Tibial nerve (tissue), 4 donors: Measurements from ENCODE around the gene WDR18. TPM values are rescaled to one million over a fixed set of nuclear protein-coding genes. Genes with fewer than 3 reads are reported as not detected.

ENCODE experiments used
- DNase-seq, 2 donors: peaks; one replicate each; pipeline ENCODE4 v3.0.0-alpha.2; 2019; ENCODE audit warnings: low spot score in 2 of 2
- H3K27ac ChIP-seq, 4 donors: fragments of 200-600 bp; sonication (generic) in 3 of 4; one replicate each; pipeline ENCODE4 v1.5.1; 2017 to 2019; ENCODE audit warnings: mild to moderate bottlenecking in 1 of 4
- H3K27me3 ChIP-seq, 2 donors: fragments of 200-600 bp; sonication (generic) in 1 of 2; one replicate each; pipeline versions ENCODE4 v1.5.1 to v1.6.0; 2017 to 2019
- H3K36me3 ChIP-seq, 3 donors: fragments of 200-600 bp; sonication (generic); one replicate each; pipeline ENCODE4 v1.5.1; 2018 to 2019
- H3K4me1 ChIP-seq, 4 donors: fragments of 200-600 bp; sonication (generic) in 3 of 4; one replicate each; pipeline ENCODE4 v1.5.1; 2017 to 2019
- H3K4me3 ChIP-seq, 4 donors: fragments of 200-600 bp; sonication (generic) in 3 of 4; one replicate each; pipeline ENCODE4 v1.5.1; 2017 to 2019; ENCODE audit warnings: mild to moderate bottlenecking in 1 of 4, moderate library complexity in 1 of 4
- H3K9me3 ChIP-seq, 4 donors: fragments of 200-600 bp; sonication (generic) in 3 of 4; one replicate each; pipeline ENCODE4 v1.5.1; 2017 to 2019
- CTCF ChIP-seq, 5 experiments: fragments of 200-600 bp in 3 of 5; fragments of 450-650 bp in 2 of 5; sonication (generic) in 3 of 5; IDR thresholded peaks; one replicate each; pipeline ENCODE4 v1.5.1; 2016 to 2019; ENCODE audit warnings: antibody characterized with exemption in 5 of 5, mild to moderate bottlenecking in 3 of 5, moderate library complexity in 2 of 5
- EP300 ChIP-seq, 2 donors: sonication (generic); formaldehyde crosslinking; IDR thresholded peaks; one replicate each; pipeline ENCODE4 v1.6.1; 2017; ENCODE audit warnings: antibody characterized with exemption in 2 of 2, mild to moderate bottlenecking in 1 of 2
- POLR2A ChIP-seq, 2 donors: fragments of 450-650 bp; IDR thresholded peaks; one replicate each; pipeline ENCODE4 v1.6.1; 2017; ENCODE audit warnings: antibody characterized with exemption in 2 of 2, mild to moderate bottlenecking in 2 of 2, moderate library complexity in 2 of 2
- WGBS, 2 donors: methylation state at CpG; one replicate each; pipeline ENCODE4 v1.1.5; 2018; 5-methylcytosine and 5-hydroxymethylcytosine counted together
- total RNA-seq, 4 donors: library from RNA; depleted of rRNA; stranded (reverse); fragments of >200 nt; gene quantifications; one replicate each; pipeline ENCODE4 v1.1.0, GENCODE V29; 2016

The WDR18 gene
- total RNA-seq, 4 donors from 2014 or later: 23.3 to 90.6 (median 52.8) TPM

- Histone ChIP-seq H3K27ac (no peak overlapping the region), H3K27me3 (no peaks in the 10 kb centered on the region), H3K4me3 (no peak overlapping the region), H3K9me3 (peaks cover 0 to 14% (median 3%) of the 10 kb centered on the region in 4 donors), H3K4me1 (no peaks in the 10 kb centered on the region), H3K36me3 (peaks cover 0 to 27% (median 5%) of the 10 kb centered on the region in 3 donors)
- TF ChIP-seq CTCF (IDR thresholded peaks at IDR 0.05) (no peak), EP300 (IDR thresholded peaks at IDR 0.05) (no peak), POLR2A (IDR thresholded peaks at IDR 0.05) (no peak)
- no peak for DNase-seq
- WGBS, 2 donors: 63 to 78% methylated on average over 23 to 30 of the region's 37 CpGs
Observed at GRCh38 chr19:974564-975257, 9.4 kb upstream of the WDR18 start.

GRCh38 chr19:976476-976875 lies 7.7 kb upstream of the WDR18 start:
- H3K9me3 ChIP-seq: peaks cover 0 to 4% (median 0%) of the 10 kb centered on the region in 4 donors
- no peak overlapping the region for H3K27ac ChIP-seq
- H3K4me3 ChIP-seq: no peak overlapping the region
- H3K36me3 ChIP-seq: peaks cover 0 to 9% (median 5%) of the 10 kb centered on the region in 3 donors
- no peak for DNase-seq
- H3K4me1 ChIP-seq: peaks cover 0 to 9% (median 0%) of the 10 kb centered on the region in 4 donors
- 60 to 83% methylated on average over 9 to 10 of the region's 10 CpGs for WGBS, 2 donors
- no peaks in the 10 kb centered on the region for H3K27me3 ChIP-seq
- TF ChIP-seq POLR2A (IDR thresholded peaks at IDR 0.05): no peak
- TF ChIP-seq EP300 (IDR thresholded peaks at IDR 0.05): no peak

DNA sequence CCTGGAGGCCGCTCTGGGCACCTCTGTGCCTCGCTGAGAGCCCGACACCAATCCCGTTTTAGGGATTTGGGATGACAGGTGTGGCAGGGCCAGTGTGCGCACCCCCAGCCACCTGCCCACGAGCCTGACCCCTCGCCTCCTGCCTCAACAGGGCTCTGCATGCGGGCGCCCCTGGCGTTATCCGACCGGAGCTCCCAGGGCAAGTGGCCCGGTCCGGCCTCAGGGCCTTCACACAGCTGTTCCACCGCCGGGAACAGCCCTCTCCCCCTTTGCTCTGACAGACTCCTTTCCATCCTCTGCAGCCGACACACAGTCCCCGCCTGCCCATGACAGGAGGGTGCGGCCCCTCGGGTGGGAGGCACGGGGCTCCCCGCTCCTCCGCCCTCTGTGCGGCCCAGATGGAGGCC lies 7.1 kb upstream of the WDR18 start:
- peaks cover 0 to 9% (median 0%) of the 10 kb centered on the region in 4 donors for H3K4me1 ChIP-seq
- no peak for TF ChIP-seq CTCF (IDR thresholded peaks at IDR 0.05)
- no peak for TF ChIP-seq EP300 (IDR thresholded peaks at IDR 0.05)
- TF ChIP-seq POLR2A (IDR thresholded peaks at IDR 0.05): no peak
- no peaks in the 10 kb centered on the region for H3K27me3 ChIP-seq
- peaks cover 0 to 3% (median 1%) of the 10 kb centered on the region in 3 donors for H3K36me3 ChIP-seq
- H3K4me3 ChIP-seq: no peak overlapping the region
- H3K9me3 ChIP-seq: no peaks in the 10 kb centered on the region
- no peak overlapping the region for H3K27ac ChIP-seq
- DNase-seq: no peak
- WGBS, 2 donors: 74 to 77% methylated on average over 15 to 20 of the region's 24 CpGs

- H3K36me3 ChIP-seq: no peaks in the 10 kb centered on the region
- H3K9me3 ChIP-seq: no peaks in the 10 kb centered on the region
- no peak for DNase-seq
- peaks cover 0 to 28% (median 13%) of the 10 kb centered on the region in 4 donors for H3K4me1 ChIP-seq
- WGBS, 2 donors: 57 to 67% methylated on average over 11 to 12 of the region's 19 CpGs
- TF ChIP-seq POLR2A (IDR thresholded peaks at IDR 0.05) (no peak), CTCF (IDR thresholded peaks at IDR 0.05) (no peak), EP300 (IDR thresholded peaks at IDR 0.05) (no peak)
- no peak overlapping the region for H3K4me3 ChIP-seq
- no peaks in the 10 kb centered on the region for H3K27me3 ChIP-seq
- H3K27ac ChIP-seq: no peak overlapping the region
Observed at GRCh38 chr19:979318-979741, 4.8 kb upstream of the WDR18 start.

DNA sequence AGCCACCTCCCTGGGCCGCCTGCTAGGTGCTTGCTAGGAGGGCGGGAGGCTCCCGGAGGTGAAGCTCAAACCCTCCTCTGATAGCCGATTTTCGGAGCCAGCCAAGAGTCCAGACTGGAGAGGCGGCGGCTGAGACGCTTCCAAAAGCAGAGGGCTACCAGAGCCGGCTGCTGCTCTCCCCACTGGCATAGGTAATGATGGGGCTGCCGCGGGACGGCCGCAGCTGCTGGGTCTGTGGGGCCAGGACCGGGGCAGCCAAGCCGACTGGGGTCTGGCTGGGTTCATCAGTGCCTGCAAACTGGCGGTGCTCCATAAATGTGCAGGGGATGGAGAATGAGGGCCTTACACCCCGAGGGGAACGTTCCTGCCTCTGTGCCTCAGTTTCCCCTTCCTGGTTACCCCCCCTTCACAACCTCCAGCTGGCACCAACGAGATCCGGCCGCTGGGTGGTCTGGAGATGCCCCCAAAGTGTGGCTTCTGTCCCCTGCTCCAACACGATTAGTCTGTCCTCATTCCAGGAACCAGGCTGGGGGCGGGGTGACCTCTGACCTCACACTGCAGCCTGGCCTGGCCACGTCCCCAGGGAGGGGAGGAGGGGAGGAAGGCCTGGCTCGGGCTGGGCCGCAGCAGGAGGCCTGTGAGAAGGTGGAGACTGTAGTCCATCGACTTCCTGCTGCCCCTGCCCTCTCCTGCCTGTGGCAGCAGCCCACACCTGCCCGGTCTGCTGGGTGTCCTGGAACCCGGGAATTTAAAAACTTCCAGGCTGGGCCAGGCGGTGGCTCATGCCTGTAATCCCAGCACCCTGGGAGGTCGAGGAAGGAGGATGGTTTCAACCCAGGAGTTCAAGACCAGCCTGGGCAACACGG lies 3.8 kb upstream of the WDR18 start:
- no peak overlapping the region for H3K4me3 ChIP-seq
- H3K9me3 ChIP-seq: no peaks in the 10 kb centered on the region
- TF ChIP-seq EP300 (IDR thresholded peaks at IDR 0.05) (no peak), CTCF (IDR thresholded peaks at IDR 0.05) (no peak), POLR2A (IDR thresholded peaks at IDR 0.05) (no peak)
- H3K4me1 ChIP-seq: peaks cover 0 to 37% (median 21%) of the 10 kb centered on the region in 4 donors
- H3K27me3 ChIP-seq: no peaks in the 10 kb centered on the region
- H3K36me3 ChIP-seq: no peaks in the 10 kb centered on the region
- 30 to 35% methylated on average over 28 of the region's 32 CpGs for WGBS, 2 donors
- DNase-seq: no peak
- no peak overlapping the region for H3K27ac ChIP-seq
